Breast epithelium (tissue), 4 donors: ENCODE results near the gene SNRK. TPM values are rescaled to one million over a fixed set of nuclear protein-coding genes. Genes with fewer than 3 reads are reported as not detected.

ENCODE experiments used
- DNase-seq, 2 donors: peaks; one replicate each; pipeline ENCODE4 v3.0.0-alpha.2; 2019; ENCODE audit warnings: low spot score in 2 of 2
- H3K27ac ChIP-seq, 2 donors: fragments of 200-600 bp; sonication (generic) in 1 of 2; one replicate each; pipeline ENCODE4 v1.5.1; 2016 to 2019; ENCODE audit warnings: mild to moderate bottlenecking in 1 of 2
- H3K27me3 ChIP-seq, 2 donors: fragments of 200-600 bp; sonication (generic) in 1 of 2; one replicate each; pipeline versions ENCODE4 v1.5.1 to v1.6.0; 2017 to 2019; ENCODE audit warnings: control low read depth in 1 of 2, mild to moderate bottlenecking in 1 of 2
- H3K36me3 ChIP-seq: fragments of 200-600 bp; one replicate; pipeline ENCODE4 v1.5.1; 2019
- H3K4me1 ChIP-seq, 2 donors: fragments of 200-600 bp; sonication (generic); one replicate each; pipeline ENCODE4 v1.5.1; 2016 to 2019; ENCODE audit warnings: control low read depth in 1 of 2
- H3K4me3 ChIP-seq, 3 donors: fragments of 200-600 bp; sonication (generic); 1 replicate in 2 of 3; 2 replicates in 1 of 3; pipeline ENCODE4 v1.5.1; 2016 to 2019; ENCODE audit warnings: mild to moderate bottlenecking in 3 of 3, moderate library complexity in 2 of 3
- H3K9me3 ChIP-seq, 2 donors: fragments of 200-600 bp; sonication (generic) in 1 of 2; one replicate each; pipeline ENCODE4 v1.5.1; 2016 to 2019; ENCODE audit warnings: control low read depth in 1 of 2
- CTCF ChIP-seq, 3 donors: fragments of 450-650 bp; IDR thresholded peaks; one replicate each; pipeline ENCODE4 v1.5.1; 2016 to 2017; ENCODE audit warnings: antibody characterized with exemption in 3 of 3, mild to moderate bottlenecking in 3 of 3, moderate library complexity in 3 of 3
- POLR2A ChIP-seq: fragments of 450-650 bp; IDR thresholded peaks from one replicate; pipeline ENCODE4 v1.6.1; 2016; ENCODE audit warnings: antibody characterized with exemption, mild to moderate bottlenecking, moderate library complexity
- POLR2AphosphoS5 ChIP-seq, 3 donors: sonication (generic); formaldehyde crosslinking; IDR thresholded peaks; one replicate each; pipeline ENCODE4 v1.6.1; 2017; ENCODE audit warnings: antibody characterized with exemption in 3 of 3
- intact Hi-C: fragments of 100-400 bp; cut with DNase I; formaldehyde crosslinking; loops from one replicate; pipeline ENCODE4 v1.15.1; 2023; ENCODE audit warnings: low total_unique reads
- total RNA-seq, 3 donors: library from RNA; depleted of rRNA; stranded (reverse); fragments of >200 nt; gene quantifications; one replicate each; pipeline ENCODE4 v1.1.0, GENCODE V29; 2016

The SNRK gene
- total RNA-seq, 3 donors from 2014 or later = 52.0 to 84.9 (median 72.8) TPM

- no peak for DNase-seq
- H3K36me3 ChIP-seq = no peaks in the 10 kb centered on the region
- no peaks in the 10 kb centered on the region for H3K27me3 ChIP-seq
- no peaks in the 10 kb centered on the region for H3K4me1 ChIP-seq
- no peak for TF ChIP-seq POLR2AphosphoS5 (IDR thresholded peaks at IDR 0.05)
- no peak for TF ChIP-seq POLR2A
- TF ChIP-seq CTCF (IDR thresholded peaks at IDR 0.05) = no peak
- no peak overlapping the region for H3K27ac ChIP-seq
- H3K4me3 ChIP-seq = no peak overlapping the region
- peaks cover 0 to 4% of the 10 kb centered on the region in 2 donors for H3K9me3 ChIP-seq
- intact Hi-C loops = no loop called here
These were observed 101.8 kb downstream of the SNRK start for GRCh38 chr3:43388175-43388574.

GRCh38 chr3:43388915-43389314 lies 102.6 kb downstream of the SNRK start:
- peak overlapping the region in 1 of 2 donors; percentile 89 for H3K27ac ChIP-seq
- no peaks in the 10 kb centered on the region for H3K4me1 ChIP-seq
- no peaks in the 10 kb centered on the region for H3K36me3 ChIP-seq
- intact Hi-C loops = no loop called here
- TF ChIP-seq POLR2A (no peak), POLR2AphosphoS5 (IDR thresholded peaks at IDR 0.05) (no peak), CTCF (IDR thresholded peaks at IDR 0.05) (no peak)
- H3K4me3 ChIP-seq = no peak overlapping the region
- no peaks in the 10 kb centered on the region for H3K27me3 ChIP-seq
- peaks cover 0 to 4% of the 10 kb centered on the region in 2 donors for H3K9me3 ChIP-seq
- DNase-seq = no peak

GRCh38 chr3:43389388-43390254 lies 103.3 kb downstream of the SNRK start:
- intact Hi-C loops = no loop called here
- H3K36me3 ChIP-seq = no peaks in the 10 kb centered on the region
- no peak overlapping the region for H3K4me3 ChIP-seq
- H3K4me1 ChIP-seq = no peaks in the 10 kb centered on the region
- no peaks in the 10 kb centered on the region for H3K27me3 ChIP-seq
- DNase-seq = peak in 1 of 2 donors; percentile 25
- TF ChIP-seq POLR2AphosphoS5 (IDR thresholded peaks at IDR 0.05) (peak in 2 of 3 donors; percentile 37 to 51), POLR2A (no peak)
- H3K9me3 ChIP-seq = peaks cover 0 to 1% of the 10 kb centered on the region in 2 donors
- H3K27ac ChIP-seq = peak overlapping the region; percentile 60 to 89

- Histone ChIP-seq H3K36me3 (no peaks in the 10 kb centered on the region), H3K4me3 (no peak overlapping the region), H3K27me3 (no peaks in the 10 kb centered on the region), H3K9me3 (no peaks in the 10 kb centered on the region), H3K27ac (peak overlapping the region; percentile 60 to 89), H3K4me1 (no peaks in the 10 kb centered on the region)
- TF ChIP-seq POLR2A (no peak), CTCF (IDR thresholded peaks at IDR 0.05) (no peak), POLR2AphosphoS5 (IDR thresholded peaks at IDR 0.05) (no peak)
- intact Hi-C loops = no loop called here
- no peak for DNase-seq
These were observed 103.9 kb downstream of the SNRK start for GRCh38 chr3:43390255-43390588.

- Histone ChIP-seq H3K36me3 (no peaks in the 10 kb centered on the region), H3K27ac (peak overlapping the region in 1 of 2 donors; percentile 38), H3K27me3 (no peaks in the 10 kb centered on the region), H3K4me1 (no peaks in the 10 kb centered on the region), H3K9me3 (no peaks in the 10 kb centered on the region), H3K4me3 (no peak overlapping the region)
- intact Hi-C loops = no loop called here
- DNase-seq = no peak
- no peak for TF ChIP-seq CTCF (IDR thresholded peaks at IDR 0.05)
- no peak for TF ChIP-seq POLR2AphosphoS5 (IDR thresholded peaks at IDR 0.05)
- TF ChIP-seq POLR2A = no peak
These were observed 105.3 kb downstream of the SNRK start for GRCh38 chr3:43391621-43392020.
